A549 (cell line): Measurements from ENCODE around the gene INCA1. TPM values are rescaled to one million over a fixed set of nuclear protein-coding genes. Genes with fewer than 3 reads are reported as not detected.

Experiments used
- ATAC-seq, 2 experiments: fragments of 200-7000 bp in 1 of 2; fragments of >200 bp in 1 of 2; cut with Nextera tagmentation in 1 of 2; cut with Tn5 transposase in 1 of 2; 3 replicates each; pipeline versions ENCODE4 v1.8.0 to v1.9.1; 2018 to 2020; ENCODE audit warnings: mild to moderate bottlenecking in 1 of 2, moderate library complexity in 1 of 2
- CTCF ChIA-PET: fragments of 300-600 bp; sonication (Branson Sonifier 250); formaldehyde crosslinking; extraction: SDS; loops from one replicate; lab custom pipeline; 2021; ENCODE audit warnings: antibody characterized with exemption, inconsistent platforms; lab: Yijun Ruan, JAX
- POLR2A ChIA-PET: fragments of 350-600 bp; formaldehyde crosslinking; extraction: SDS; loops from one replicate; lab custom pipeline; 2021; ENCODE audit warnings: antibody characterized with exemption, inconsistent platforms; lab: Yijun Ruan, JAX
- DNase-seq, 2 experiments: peaks; one replicate each; pipeline versions ENCODE4 v3.0.0 to v3.0.0-alpha.2; 2011 to 2016; ENCODE audit warnings: low read depth in 1 of 2, low spot score in 1 of 2
- FAIRE-seq: peaks from 2 replicates; lab custom pipeline; 2011; peaks lifted over from hg19 to GRCh38; lab: Jason Lieb, UNC
- H3K27ac ChIP-seq, 2 experiments: fragments of >200 bp; sonication (Bioruptor Twin); formaldehyde crosslinking; 3 replicates each; pipeline ENCODE4 v1.5.1; 2016 to 2017
- H3K4me1 ChIP-seq: fragments of >200 bp; sonication (Bioruptor Twin); formaldehyde crosslinking; 3 replicates; pipeline ENCODE4 v1.6.1; 2016
- H3K4me2 ChIP-seq: fragments of >200 bp; sonication (Bioruptor Twin); formaldehyde crosslinking; 3 replicates; pipeline ENCODE4 v1.6.1; 2016
- H3K4me3 ChIP-seq: fragments of >200 bp; sonication (Bioruptor Twin); formaldehyde crosslinking; 3 replicates; pipeline ENCODE4 v1.5.1; 2016
- H3K9me3 ChIP-seq: fragments of >200 bp; sonication (Bioruptor Twin); formaldehyde crosslinking; 3 replicates; pipeline ENCODE4 v1.6.1; 2016
- BHLHE40 ChIP-seq: IDR thresholded peaks from 2 replicates; pipeline ENCODE4 v1.6.1; 2012; ENCODE audit warnings: low read depth, low read length, inconsistent platforms
- CBX2 ChIP-seq: fragments of 200-600 bp; sonication (generic); IDR thresholded peaks from 2 replicates; pipeline ENCODE4 v1.6.1; 2016; ENCODE audit warnings: low read depth, mild to moderate bottlenecking, borderline replicate concordance
- CBX8 ChIP-seq: fragments of 200-600 bp; sonication (generic); IDR thresholded peaks from 2 replicates; pipeline ENCODE4 v1.6.1; 2016
- CHD2 ChIP-seq: fragments of 150-350 bp; IDR thresholded peaks from 2 replicates; pipeline ENCODE4 v1.6.1; 2014; ENCODE audit warnings: low read length; ENCODE audit not compliant: partially characterized antibody
- EHMT2 ChIP-seq: fragments of 200-600 bp; sonication (generic); IDR thresholded peaks from 2 replicates; pipeline ENCODE4 v1.6.1; 2016; ENCODE audit warnings: antibody characterized with exemption, low read depth, mild to moderate bottlenecking, moderate library complexity
- EP300 ChIP-seq, 2 experiments: fragments of >200 bp; sonication (Bioruptor Twin); formaldehyde crosslinking; IDR thresholded peaks; 2 replicates in 1 of 2; 3 replicates in 1 of 2; pipeline ENCODE4 v1.6.1; 2016 to 2017
- ESRRA ChIP-seq: fragments of 150-350 bp; IDR thresholded peaks from 2 replicates; pipeline ENCODE4 v1.6.1; 2014; ENCODE audit warnings: mild to moderate bottlenecking, low read length, borderline replicate concordance
- FOSB ChIP-seq: fragments of 250-450 bp; sonication (Bioruptor Pico); IDR thresholded peaks from 2 replicates; pipeline ENCODE4 v1.5.0; 2020; ENCODE audit warnings: mild to moderate bottlenecking, moderate library complexity
- FOSL2 ChIP-seq, 2 experiments: fragments of 450-650 bp in 1 of 2; fragments of >200 bp in 1 of 2; sonication (Bioruptor Twin) in 1 of 2; formaldehyde crosslinking; IDR thresholded peaks; 2 replicates each; pipeline versions ENCODE4 v1.5.0 to v1.6.1; 2016 to 2020; ENCODE audit warnings: mild to moderate bottlenecking in 1 of 2, moderate library complexity in 1 of 2
- FOXS1 ChIP-seq: fragments of 250-450 bp; sonication (Bioruptor Pico); IDR thresholded peaks from 2 replicates; pipeline ENCODE4 v1.5.0; 2020; ENCODE audit warnings: mild to moderate bottlenecking, moderate library complexity
- GATA3 ChIP-seq: IDR thresholded peaks from 2 replicates; pipeline ENCODE4 v1.6.1; 2012; ENCODE audit warnings: borderline replicate concordance
- HEYL ChIP-seq: fragments of 250-450 bp; sonication (Bioruptor Pico); IDR thresholded peaks from 2 replicates; pipeline ENCODE4 v1.8.0; 2021; ENCODE audit warnings: mild to moderate bottlenecking, moderate library complexity
- HOXA7 ChIP-seq: fragments of 250-450 bp; sonication (Bioruptor Pico); IDR thresholded peaks from 2 replicates; pipeline ENCODE4 v1.5.0; 2020; ENCODE audit warnings: mild to moderate bottlenecking, moderate library complexity
- HOXB13 ChIP-seq: fragments of 250-450 bp; sonication (Bioruptor Pico); IDR thresholded peaks from 2 replicates; pipeline ENCODE4 v1.5.0; 2020; ENCODE audit warnings: low read depth, mild to moderate bottlenecking, moderate library complexity
- HOXB5 ChIP-seq: fragments of 250-450 bp; sonication (Bioruptor Pico); IDR thresholded peaks from 2 replicates; pipeline ENCODE4 v1.5.0; 2020; ENCODE audit warnings: mild to moderate bottlenecking, moderate library complexity
- JUNB ChIP-seq: fragments of >200 bp; sonication (Bioruptor Twin); formaldehyde crosslinking; IDR thresholded peaks from 2 replicates; pipeline ENCODE4 v1.6.1; 2016
- KDM5A ChIP-seq: fragments of 200-600 bp; sonication (generic); IDR thresholded peaks from 2 replicates; pipeline ENCODE4 v1.6.1; 2016; ENCODE audit warnings: antibody characterized with exemption, mild to moderate bottlenecking
- MAFK ChIP-seq: fragments of 450-650 bp; IDR thresholded peaks from 2 replicates; pipeline ENCODE4 v1.6.1; 2014; ENCODE audit not compliant: partially characterized antibody
- MAZ ChIP-seq: fragments of 150-350 bp; IDR thresholded peaks from 2 replicates; pipeline ENCODE4 v1.6.1; 2014; ENCODE audit warnings: antibody characterized with exemption, low read depth, low read length, borderline replicate concordance
- NR3C1 ChIP-seq: fragments of >200 bp; sonication (Bioruptor Twin); formaldehyde crosslinking; IDR thresholded peaks from 3 replicates; pipeline ENCODE4 v1.6.1; 2017
- PHF8 ChIP-seq: fragments of 200-600 bp; sonication (generic); IDR thresholded peaks from 2 replicates; pipeline ENCODE4 v1.6.1; 2016; ENCODE audit warnings: low read depth, mild to moderate bottlenecking, antibody characterized with exemption, moderate library complexity, borderline replicate concordance
- POLR2A ChIP-seq: IDR thresholded peaks from 2 replicates; pipeline ENCODE4 v1.6.1; 2012; ENCODE audit warnings: mild to moderate bottlenecking, low read length
- RCOR1 ChIP-seq: fragments of 150-350 bp; IDR thresholded peaks from 2 replicates; pipeline ENCODE4 v1.6.1; 2014; ENCODE audit warnings: antibody characterized with exemption, low read length, low read depth
- RFX5 ChIP-seq: fragments of 450-650 bp; IDR thresholded peaks from 2 replicates; pipeline ENCODE4 v1.7.1; 2014; ENCODE audit warnings: antibody characterized with exemption, mild to moderate bottlenecking, moderate library complexity
- TP53 ChIP-seq: fragments of 250-450 bp; sonication (Bioruptor Pico); IDR thresholded peaks from 2 replicates; pipeline ENCODE4 v1.5.0; 2021; ENCODE audit warnings: mild to moderate bottlenecking, moderate library complexity
- ZC3H11A ChIP-seq: fragments of 450-650 bp; IDR thresholded peaks from 2 replicates; pipeline ENCODE4 v1.6.1; 2014; ENCODE audit warnings: antibody characterized with exemption, mild to moderate bottlenecking
- ZFP36 ChIP-seq: fragments of 450-650 bp; IDR thresholded peaks from 2 replicates; pipeline ENCODE4 v1.6.1; 2014; ENCODE audit warnings: borderline replicate concordance; ENCODE audit not compliant: partially characterized antibody
- ZSCAN20 ChIP-seq: fragments of 250-450 bp; sonication (Bioruptor Pico); IDR thresholded peaks from 2 replicates; pipeline ENCODE4 v1.8.0; 2022; ENCODE audit warnings: mild to moderate bottlenecking, moderate library complexity
- WGBS: methylation state at CpG from one replicate; pipeline ENCODE4 v1.1.6; 2017; ENCODE audit errors: missing lambda C conversion rate; 5-methylcytosine and 5-hydroxymethylcytosine counted together
- polyA plus RNA-seq, 4 experiments: library from polyadenylated mRNA; depleted of rRNA in 3 of 4; stranded (reverse); fragments of >200 nt; fragmentation: RNase III in 1 of 4; extraction: RNeasy Plus Mini Kit Qiagen cat#74134 plus additional on column Dnase treatment in 1 of 4; gene quantifications; 2 replicates in 3 of 4; 3 replicates in 1 of 4; pipeline ENCODE4 v1.2.3, GENCODE V29; 2011 to 2017
- TF ChIP-seq, protein P1 (sequence below): fragments of 250-450 bp; sonication (Bioruptor Pico); IDR thresholded peaks from 2 replicates; pipeline ENCODE4 v1.5.0; 2021; ENCODE audit warnings: mild to moderate bottlenecking, moderate library complexity, borderline replicate concordance
- TF ChIP-seq, protein P2 (sequence below): fragments of 450-650 bp; IDR thresholded peaks from 2 replicates; pipeline ENCODE4 v1.6.1; 2014; ENCODE audit warnings: antibody characterized with exemption
- TF ChIP-seq, protein P3 (sequence below): IDR thresholded peaks from 2 replicates; pipeline ENCODE4 v1.6.1; 2012
- TF ChIP-seq, protein P4 (sequence below): fragments of >200 bp; sonication (Bioruptor Twin); formaldehyde crosslinking; IDR thresholded peaks from 3 replicates; pipeline ENCODE4 v1.5.1; 2016
- TF ChIP-seq, protein P5 (sequence below): fragments of >200 bp; sonication (Bioruptor Twin); formaldehyde crosslinking; IDR thresholded peaks from 2 replicates; pipeline ENCODE4 v1.6.1; 2016
- TF ChIP-seq, protein P6 (sequence below): fragments of >200 bp; sonication (Bioruptor Twin); formaldehyde crosslinking; IDR thresholded peaks from 3 replicates; pipeline ENCODE4 v1.6.1; 2016

Gene INCA1
- polyA plus RNA-seq, 2 of the 4 experiments (the other 2 are of a cell fraction), result 0.66 to 1.1 TPM

DNA sequence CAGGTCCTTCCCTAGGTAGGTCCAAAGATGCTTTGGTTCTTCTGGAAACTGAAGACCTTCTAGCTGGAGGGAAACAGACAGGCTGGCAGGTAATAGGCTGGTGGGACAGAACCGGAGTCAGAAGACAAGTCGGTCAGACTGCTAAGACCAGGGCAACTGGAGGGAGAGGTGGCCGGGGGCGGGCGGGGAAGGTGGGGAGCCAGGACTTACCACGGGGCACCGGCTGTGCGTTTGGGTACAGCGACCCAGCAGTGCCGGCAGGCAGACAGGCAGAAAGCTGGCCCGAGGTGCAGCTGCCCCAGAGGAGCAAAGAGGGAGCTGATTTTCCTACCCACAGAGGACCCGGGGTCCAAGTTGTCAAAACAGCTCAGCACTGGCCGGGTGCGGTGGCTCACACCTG lies 37.3 kb upstream of the INCA1 start:
- DNase-seq, result no peak
- CTCF ChIA-PET, result interaction anchor here (0.6 to 5.7 kb wide), 9 partner anchors 11 to 299 kb away, joined by 3 to 42 read pairs (median 6); partner anchors contain the start of genes CAMTA2 and CHRNE
- H3K4me3 ChIP-seq, result no peak overlapping the region; the same call in 2 of the 3 replicates
- no peaks in the 10 kb centered on the region for H3K9me3 ChIP-seq
- H3K27ac ChIP-seq, result peak overlapping the region in 1 of 2 experiments; percentile 81; a peak in 4 of 6 replicates
- TF ChIP-seq MAFK (no peak), ZFP36 (no peak), FOXS1 (CRISPR knock-in tag) (no peak), ZSCAN20 (CRISPR knock-in tag) (no peak), CHD2 (no peak), TP53 (no peak), EHMT2 (no peak), NR3C1 (no peak), FOSL2 (IDR thresholded peaks at IDR 0.05) (no peak), FOSL2 (CRISPR knock-in tag; IDR thresholded peaks at IDR 0.05) (no peak), HEYL (CRISPR knock-in tag) (no peak), RCOR1 (no peak), GATA3 (no peak), CBX2 (no peak), FOSB (CRISPR knock-in tag) (no peak), POLR2A (no peak), KDM5A (no peak)
- TF ChIP-seq, protein P1, sequence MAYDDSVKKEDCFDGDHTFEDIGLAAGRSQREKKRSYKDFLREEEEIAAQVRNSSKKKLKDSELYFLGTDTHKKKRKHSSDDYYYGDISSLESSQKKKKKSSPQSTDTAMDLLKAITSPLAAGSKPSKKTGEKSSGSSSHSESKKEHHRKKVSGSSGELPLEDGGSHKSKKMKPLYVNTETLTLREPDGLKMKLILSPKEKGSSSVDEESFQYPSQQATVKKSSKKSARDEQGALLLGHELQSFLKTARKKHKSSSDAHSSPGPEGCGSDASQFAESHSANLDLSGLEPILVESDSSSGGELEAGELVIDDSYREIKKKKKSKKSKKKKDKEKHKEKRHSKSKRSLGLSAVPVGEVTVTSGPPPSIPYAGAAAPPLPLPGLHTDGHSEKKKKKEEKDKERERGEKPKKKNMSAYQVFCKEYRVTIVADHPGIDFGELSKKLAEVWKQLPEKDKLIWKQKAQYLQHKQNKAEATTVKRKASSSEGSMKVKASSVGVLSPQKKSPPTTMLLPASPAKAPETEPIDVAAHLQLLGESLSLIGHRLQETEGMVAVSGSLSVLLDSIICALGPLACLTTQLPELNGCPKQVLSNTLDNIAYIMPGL, result no peak
- TF ChIP-seq, protein P2, sequence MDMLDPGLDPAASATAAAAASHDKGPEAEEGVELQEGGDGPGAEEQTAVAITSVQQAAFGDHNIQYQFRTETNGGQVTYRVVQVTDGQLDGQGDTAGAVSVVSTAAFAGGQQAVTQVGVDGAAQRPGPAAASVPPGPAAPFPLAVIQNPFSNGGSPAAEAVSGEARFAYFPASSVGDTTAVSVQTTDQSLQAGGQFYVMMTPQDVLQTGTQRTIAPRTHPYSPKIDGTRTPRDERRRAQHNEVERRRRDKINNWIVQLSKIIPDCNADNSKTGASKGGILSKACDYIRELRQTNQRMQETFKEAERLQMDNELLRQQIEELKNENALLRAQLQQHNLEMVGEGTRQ, result no peak
- TF ChIP-seq, protein P3, sequence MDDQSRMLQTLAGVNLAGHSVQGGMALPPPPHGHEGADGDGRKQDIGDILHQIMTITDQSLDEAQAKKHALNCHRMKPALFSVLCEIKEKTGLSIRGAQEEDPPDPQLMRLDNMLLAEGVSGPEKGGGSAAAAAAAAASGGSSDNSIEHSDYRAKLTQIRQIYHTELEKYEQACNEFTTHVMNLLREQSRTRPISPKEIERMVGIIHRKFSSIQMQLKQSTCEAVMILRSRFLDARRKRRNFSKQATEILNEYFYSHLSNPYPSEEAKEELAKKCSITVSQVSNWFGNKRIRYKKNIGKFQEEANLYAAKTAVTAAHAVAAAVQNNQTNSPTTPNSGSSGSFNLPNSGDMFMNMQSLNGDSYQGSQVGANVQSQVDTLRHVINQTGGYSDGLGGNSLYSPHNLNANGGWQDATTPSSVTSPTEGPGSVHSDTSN, result no peak
- TF ChIP-seq, protein P4, sequence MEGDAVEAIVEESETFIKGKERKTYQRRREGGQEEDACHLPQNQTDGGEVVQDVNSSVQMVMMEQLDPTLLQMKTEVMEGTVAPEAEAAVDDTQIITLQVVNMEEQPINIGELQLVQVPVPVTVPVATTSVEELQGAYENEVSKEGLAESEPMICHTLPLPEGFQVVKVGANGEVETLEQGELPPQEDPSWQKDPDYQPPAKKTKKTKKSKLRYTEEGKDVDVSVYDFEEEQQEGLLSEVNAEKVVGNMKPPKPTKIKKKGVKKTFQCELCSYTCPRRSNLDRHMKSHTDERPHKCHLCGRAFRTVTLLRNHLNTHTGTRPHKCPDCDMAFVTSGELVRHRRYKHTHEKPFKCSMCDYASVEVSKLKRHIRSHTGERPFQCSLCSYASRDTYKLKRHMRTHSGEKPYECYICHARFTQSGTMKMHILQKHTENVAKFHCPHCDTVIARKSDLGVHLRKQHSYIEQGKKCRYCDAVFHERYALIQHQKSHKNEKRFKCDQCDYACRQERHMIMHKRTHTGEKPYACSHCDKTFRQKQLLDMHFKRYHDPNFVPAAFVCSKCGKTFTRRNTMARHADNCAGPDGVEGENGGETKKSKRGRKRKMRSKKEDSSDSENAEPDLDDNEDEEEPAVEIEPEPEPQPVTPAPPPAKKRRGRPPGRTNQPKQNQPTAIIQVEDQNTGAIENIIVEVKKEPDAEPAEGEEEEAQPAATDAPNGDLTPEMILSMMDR, result no peak
- TF ChIP-seq, all 56 proteins: peak for 0
- 79% methylated on average over 14 of the region's 14 CpGs for WGBS
- Histone ChIP-seq H3K4me2 (peak overlapping the region; percentile 77), H3K4me1 (peaks cover 3% of the 10 kb centered on the region; the same call in 1 of the 3 replicates)
- FAIRE-seq, result no peak
- POLR2A ChIA-PET, result interaction anchor here (1.5 to 1.7 kb wide), 2 partner anchors 15 to 67 kb away, joined by 8 read pairs; partner anchors contain the start of gene SPAG7
- ATAC-seq, result no peak; a peak in 1 of 6 replicates

DNA sequence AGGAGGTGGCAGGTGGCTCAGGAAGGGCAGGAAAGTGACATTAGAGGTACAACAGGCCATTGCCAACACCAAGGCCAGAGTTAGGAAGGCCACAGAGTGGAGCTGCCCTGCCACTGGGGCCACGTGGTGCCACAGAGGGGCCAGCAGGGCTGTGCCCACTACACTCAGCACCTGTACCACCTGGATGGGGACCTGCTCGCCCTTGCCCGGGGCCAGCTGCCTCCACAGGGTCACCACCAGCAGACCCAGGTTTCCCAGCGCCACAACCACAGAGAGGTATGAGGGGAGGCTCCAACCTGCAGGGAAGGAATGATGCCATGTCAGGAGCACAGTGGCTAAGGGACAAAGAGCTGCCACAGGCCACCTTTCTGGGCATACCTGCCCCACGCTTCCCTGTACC lies 36.7 kb upstream of the INCA1 start:
- FAIRE-seq, result no peak
- H3K9me3 ChIP-seq, result no peaks in the 10 kb centered on the region
- peak in 1 of 2 experiments; percentile 2; a peak in 2 of 6 replicates for ATAC-seq
- TF ChIP-seq POLR2A (no peak), ZC3H11A (no peak), HOXA7 (no peak), CBX8 (no peak), RFX5 (no peak), PHF8 (no peak), HOXB5 (CRISPR knock-in tag) (no peak), MAFK (no peak), HOXB13 (CRISPR knock-in tag) (no peak), EP300 (IDR thresholded peaks at IDR 0.05) (no peak), BHLHE40 (no peak), ESRRA (no peak), MAZ (no peak), JUNB (no peak)
- TF ChIP-seq, protein P5, sequence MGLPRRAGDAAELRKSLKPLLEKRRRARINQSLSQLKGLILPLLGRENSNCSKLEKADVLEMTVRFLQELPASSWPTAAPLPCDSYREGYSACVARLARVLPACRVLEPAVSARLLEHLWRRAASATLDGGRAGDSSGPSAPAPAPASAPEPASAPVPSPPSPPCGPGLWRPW, result no peak
- TF ChIP-seq, protein P6, sequence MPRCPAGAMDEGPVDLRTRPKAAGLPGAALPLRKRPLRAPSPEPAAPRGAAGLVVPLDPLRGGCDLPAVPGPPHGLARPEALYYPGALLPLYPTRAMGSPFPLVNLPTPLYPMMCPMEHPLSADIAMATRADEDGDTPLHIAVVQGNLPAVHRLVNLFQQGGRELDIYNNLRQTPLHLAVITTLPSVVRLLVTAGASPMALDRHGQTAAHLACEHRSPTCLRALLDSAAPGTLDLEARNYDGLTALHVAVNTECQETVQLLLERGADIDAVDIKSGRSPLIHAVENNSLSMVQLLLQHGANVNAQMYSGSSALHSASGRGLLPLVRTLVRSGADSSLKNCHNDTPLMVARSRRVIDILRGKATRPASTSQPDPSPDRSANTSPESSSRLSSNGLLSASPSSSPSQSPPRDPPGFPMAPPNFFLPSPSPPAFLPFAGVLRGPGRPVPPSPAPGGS, result no peak

More for the DNA sequence above, 36.7 kb upstream of the INCA1 start:
- Histone ChIP-seq H3K27ac (no peak overlapping the region), H3K4me1 (peaks cover 3% of the 10 kb centered on the region; the same call in 1 of the 3 replicates), H3K4me2 (no peak overlapping the region), H3K4me3 (no peak overlapping the region)
- ChIA-PET POLR2A (interaction anchor here (1.5 kb wide), 1 partner anchor 14 kb away, joined by 8 read pairs; no protein-coding TSS in a partner anchor), CTCF (interaction anchor here (0.6 to 5.7 kb wide), 9 partner anchors 12 to 300 kb away, joined by 3 to 42 read pairs (median 6); partner anchors contain the start of genes CAMTA2 and CHRNE)
- 84% methylated on average over 5 of the region's 5 CpGs for WGBS
- no peak for DNase-seq
